ENCODE data around the gene AKAP6.

Gene AKAP6, protein sequence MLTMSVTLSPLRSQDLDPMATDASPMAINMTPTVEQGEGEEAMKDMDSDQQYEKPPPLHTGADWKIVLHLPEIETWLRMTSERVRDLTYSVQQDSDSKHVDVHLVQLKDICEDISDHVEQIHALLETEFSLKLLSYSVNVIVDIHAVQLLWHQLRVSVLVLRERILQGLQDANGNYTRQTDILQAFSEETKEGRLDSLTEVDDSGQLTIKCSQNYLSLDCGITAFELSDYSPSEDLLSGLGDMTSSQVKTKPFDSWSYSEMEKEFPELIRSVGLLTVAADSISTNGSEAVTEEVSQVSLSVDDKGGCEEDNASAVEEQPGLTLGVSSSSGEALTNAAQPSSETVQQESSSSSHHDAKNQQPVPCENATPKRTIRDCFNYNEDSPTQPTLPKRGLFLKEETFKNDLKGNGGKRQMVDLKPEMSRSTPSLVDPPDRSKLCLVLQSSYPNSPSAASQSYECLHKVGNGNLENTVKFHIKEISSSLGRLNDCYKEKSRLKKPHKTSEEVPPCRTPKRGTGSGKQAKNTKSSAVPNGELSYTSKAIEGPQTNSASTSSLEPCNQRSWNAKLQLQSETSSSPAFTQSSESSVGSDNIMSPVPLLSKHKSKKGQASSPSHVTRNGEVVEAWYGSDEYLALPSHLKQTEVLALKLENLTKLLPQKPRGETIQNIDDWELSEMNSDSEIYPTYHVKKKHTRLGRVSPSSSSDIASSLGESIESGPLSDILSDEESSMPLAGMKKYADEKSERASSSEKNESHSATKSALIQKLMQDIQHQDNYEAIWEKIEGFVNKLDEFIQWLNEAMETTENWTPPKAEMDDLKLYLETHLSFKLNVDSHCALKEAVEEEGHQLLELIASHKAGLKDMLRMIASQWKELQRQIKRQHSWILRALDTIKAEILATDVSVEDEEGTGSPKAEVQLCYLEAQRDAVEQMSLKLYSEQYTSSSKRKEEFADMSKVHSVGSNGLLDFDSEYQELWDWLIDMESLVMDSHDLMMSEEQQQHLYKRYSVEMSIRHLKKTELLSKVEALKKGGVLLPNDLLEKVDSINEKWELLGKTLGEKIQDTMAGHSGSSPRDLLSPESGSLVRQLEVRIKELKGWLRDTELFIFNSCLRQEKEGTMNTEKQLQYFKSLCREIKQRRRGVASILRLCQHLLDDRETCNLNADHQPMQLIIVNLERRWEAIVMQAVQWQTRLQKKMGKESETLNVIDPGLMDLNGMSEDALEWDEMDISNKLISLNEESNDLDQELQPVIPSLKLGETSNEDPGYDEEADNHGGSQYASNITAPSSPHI (N-terminal part only)

DNA sequence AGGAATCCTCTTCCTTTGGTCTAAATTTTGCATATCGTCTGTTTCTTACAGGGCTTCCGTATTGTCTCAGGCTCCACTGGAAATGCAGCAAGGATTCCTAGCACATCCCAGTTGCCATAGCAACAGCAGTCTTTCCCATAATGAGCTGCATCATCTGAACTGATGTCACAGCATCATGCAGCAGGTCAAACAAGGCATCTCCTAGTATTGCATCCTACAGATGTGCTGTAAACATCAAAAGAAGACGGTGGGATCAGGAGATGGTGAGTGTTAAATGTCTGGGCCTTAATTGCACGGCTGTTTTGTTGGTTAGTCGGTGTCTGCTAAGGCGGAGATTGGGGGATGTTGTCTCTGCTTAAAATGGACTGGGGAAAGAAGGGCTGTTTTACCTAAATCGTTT, at the start of gene AKAP6:
Gene AKAP6 (plus strand): TSS at position 153 of the 400 bp plus-strand sequence. CDS start 104,196 bp downstream, outside the sequence.
- no peak for ATAC-seq (replicated peaks; ENCODE audit: extremely low read depth, poor library complexity, severe bottlenecking)
- Mint-ChIP-seq H3K4me3 (no peak within 1 kb of the TSS), H3K27ac (ENCODE audit: low read depth) (no peak within 1 kb of the TSS), H3K9me3 (peaks cover 9% of the 10 kb centered on the region), H3K36me3 (ENCODE audit: insufficient read depth) (no peaks in the 10 kb centered on the region), H3K4me1 (no peaks in the 10 kb centered on the region), H3K27me3 (no peaks in the 10 kb centered on the region)
- no peak for DNase-seq (ENCODE audit: low spot score in 2 of 2)

DNA sequence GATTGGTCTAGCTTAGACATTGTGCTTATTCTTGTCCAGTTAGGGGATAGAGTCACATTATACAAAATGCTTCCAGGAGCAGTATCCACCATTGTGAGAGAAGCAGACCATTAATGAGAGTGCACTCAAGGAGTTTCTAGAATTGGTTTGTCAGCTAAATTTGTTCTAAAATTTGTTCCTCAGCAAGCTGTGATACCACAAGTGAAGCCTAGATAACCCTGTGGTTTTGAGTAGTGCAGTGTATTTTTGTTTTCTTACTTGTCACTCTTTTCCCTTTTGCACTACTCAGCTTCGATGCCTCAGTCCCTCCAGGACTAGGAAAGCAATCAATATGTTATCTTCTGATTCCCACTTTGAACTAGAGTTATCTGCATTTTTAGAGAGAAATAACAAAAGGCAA, 42.5 kb upstream of the AKAP6 start:
- Mint-ChIP-seq H3K4me3 (no peak overlapping the region), H3K9me3 (peaks cover 4% of the 10 kb centered on the region), H3K36me3 (ENCODE audit: insufficient read depth) (no peaks in the 10 kb centered on the region), H3K27ac (ENCODE audit: low read depth) (no peak overlapping the region), H3K27me3 (peaks cover 11% of the 10 kb centered on the region), H3K4me1 (no peaks in the 10 kb centered on the region)
- DNase-seq (ENCODE audit: low spot score in 2 of 2) (no peak), ATAC-seq (replicated peaks; ENCODE audit: extremely low read depth, poor library complexity, severe bottlenecking) (no peak)

- no peaks in the 10 kb centered on the region for H3K9me3 Mint-ChIP-seq
- no peaks in the 10 kb centered on the region for H3K4me1 Mint-ChIP-seq
- no peak for ATAC-seq (replicated peaks; ENCODE audit: extremely low read depth, poor library complexity, severe bottlenecking)
- H3K27me3 Mint-ChIP-seq, result no peaks in the 10 kb centered on the region
- no peak overlapping the region for H3K4me3 Mint-ChIP-seq
- no peaks in the 10 kb centered on the region for H3K36me3 Mint-ChIP-seq (ENCODE audit: insufficient read depth)
- no peak for DNase-seq (ENCODE audit: low spot score in 2 of 2)
- no peak overlapping the region for H3K27ac Mint-ChIP-seq (ENCODE audit: low read depth)
Measured at GRCh38 chr14:32296366-32296765, 32.7 kb upstream of the AKAP6 start.

GRCh38 chr14:32298346-32298745, 30.8 kb upstream of the AKAP6 start:
- no peaks in the 10 kb centered on the region for H3K4me1 Mint-ChIP-seq
- no peaks in the 10 kb centered on the region for H3K9me3 Mint-ChIP-seq
- H3K27ac Mint-ChIP-seq (ENCODE audit: low read depth), result no peak overlapping the region
- DNase-seq (ENCODE audit: low spot score in 2 of 2), result no peak
- no peak for ATAC-seq (replicated peaks; ENCODE audit: extremely low read depth, poor library complexity, severe bottlenecking)
- H3K36me3 Mint-ChIP-seq (ENCODE audit: insufficient read depth), result no peaks in the 10 kb centered on the region
- no peak overlapping the region for H3K4me3 Mint-ChIP-seq
- H3K27me3 Mint-ChIP-seq, result no peaks in the 10 kb centered on the region

DNA sequence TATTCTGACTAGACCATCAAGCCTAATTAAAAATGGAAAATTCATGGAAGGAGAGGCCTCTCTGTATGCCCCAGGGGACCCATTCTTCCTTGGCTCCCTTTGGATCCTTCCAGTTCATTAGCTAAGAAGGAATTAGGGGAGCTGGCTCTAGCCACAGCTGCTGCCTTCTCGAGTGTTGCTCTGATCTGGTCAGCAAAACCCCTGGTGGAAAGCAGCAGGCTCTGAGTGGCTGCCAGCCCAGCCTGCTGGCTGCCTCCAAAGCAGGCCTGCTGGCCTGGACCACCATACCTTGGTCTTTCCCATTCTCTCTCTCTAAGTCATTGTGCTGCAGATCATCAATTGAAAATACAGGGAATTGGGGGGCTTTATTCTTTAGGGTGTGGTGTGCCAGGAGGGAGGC, 29.0 kb upstream of the AKAP6 start:
- DNase-seq (ENCODE audit: low spot score in 2 of 2) (no peak), ATAC-seq (replicated peaks; ENCODE audit: extremely low read depth, poor library complexity, severe bottlenecking) (no peak)
- Mint-ChIP-seq H3K27ac (ENCODE audit: low read depth) (no peak overlapping the region), H3K4me1 (no peaks in the 10 kb centered on the region), H3K9me3 (no peaks in the 10 kb centered on the region), H3K27me3 (peaks cover 15% of the 10 kb centered on the region), H3K36me3 (ENCODE audit: insufficient read depth) (no peaks in the 10 kb centered on the region), H3K4me3 (no peak overlapping the region)

GRCh38 chr14:32303865-32304264, 25.2 kb upstream of the AKAP6 start:
- no peak overlapping the region for H3K4me3 Mint-ChIP-seq
- no peak overlapping the region for H3K27ac Mint-ChIP-seq (ENCODE audit: low read depth)
- no peaks in the 10 kb centered on the region for H3K36me3 Mint-ChIP-seq (ENCODE audit: insufficient read depth)
- no peaks in the 10 kb centered on the region for H3K4me1 Mint-ChIP-seq
- DNase-seq (ENCODE audit: low spot score in 2 of 2) (no peak), ATAC-seq (replicated peaks; ENCODE audit: extremely low read depth, poor library complexity, severe bottlenecking) (no peak)
- peaks cover 15% of the 10 kb centered on the region for H3K27me3 Mint-ChIP-seq
- H3K9me3 Mint-ChIP-seq, result no peaks in the 10 kb centered on the region

GRCh38 chr14:32304296-32304695, 24.8 kb upstream of the AKAP6 start:
- no peaks in the 10 kb centered on the region for H3K4me1 Mint-ChIP-seq
- H3K9me3 Mint-ChIP-seq, result no peaks in the 10 kb centered on the region
- no peak overlapping the region for H3K4me3 Mint-ChIP-seq
- no peak for ATAC-seq (replicated peaks; ENCODE audit: extremely low read depth, poor library complexity, severe bottlenecking)
- no peak for DNase-seq (ENCODE audit: low spot score in 2 of 2)
- peaks cover 15% of the 10 kb centered on the region for H3K27me3 Mint-ChIP-seq
- no peak overlapping the region for H3K27ac Mint-ChIP-seq (ENCODE audit: low read depth)
- H3K36me3 Mint-ChIP-seq (ENCODE audit: insufficient read depth), result no peaks in the 10 kb centered on the region

DNA sequence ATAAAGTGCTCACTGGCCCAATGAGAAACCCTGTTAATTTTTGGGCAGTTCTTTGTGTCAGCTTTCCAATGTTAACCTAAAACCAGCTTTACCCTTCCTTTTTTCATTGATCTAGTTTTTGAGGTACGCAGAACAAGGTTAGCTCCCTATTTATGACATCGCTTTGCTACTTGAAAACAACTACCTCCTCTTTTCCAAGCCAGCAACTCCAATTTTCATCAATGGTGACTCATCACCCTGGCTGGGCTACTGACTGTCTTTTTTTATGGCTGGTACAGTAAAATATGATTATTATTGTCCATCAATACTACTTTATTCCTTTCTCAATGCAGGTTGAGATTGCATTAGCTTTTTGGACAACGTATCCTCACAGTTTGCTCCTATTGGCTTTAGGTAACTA, 22.5 kb upstream of the AKAP6 start:
- Mint-ChIP-seq H3K27ac (ENCODE audit: low read depth) (no peak overlapping the region), H3K27me3 (peaks cover 27% of the 10 kb centered on the region), H3K9me3 (no peaks in the 10 kb centered on the region), H3K36me3 (ENCODE audit: insufficient read depth) (no peaks in the 10 kb centered on the region), H3K4me1 (no peaks in the 10 kb centered on the region), H3K4me3 (no peak overlapping the region)
- DNase-seq (ENCODE audit: low spot score in 2 of 2) (no peak), ATAC-seq (replicated peaks; ENCODE audit: extremely low read depth, poor library complexity, severe bottlenecking) (no peak)

- no peaks in the 10 kb centered on the region for H3K4me1 Mint-ChIP-seq
- no peak overlapping the region for H3K27ac Mint-ChIP-seq (ENCODE audit: low read depth)
- H3K36me3 Mint-ChIP-seq (ENCODE audit: insufficient read depth), result no peaks in the 10 kb centered on the region
- H3K4me3 Mint-ChIP-seq, result no peak overlapping the region
- no peaks in the 10 kb centered on the region for H3K9me3 Mint-ChIP-seq
- peaks cover 31% of the 10 kb centered on the region for H3K27me3 Mint-ChIP-seq
- DNase-seq (ENCODE audit: low spot score in 2 of 2), result no peak
- no peak for ATAC-seq (replicated peaks; ENCODE audit: extremely low read depth, poor library complexity, severe bottlenecking)
Measured at GRCh38 chr14:32307881-32308582, 21.1 kb upstream of the AKAP6 start.

DNA sequence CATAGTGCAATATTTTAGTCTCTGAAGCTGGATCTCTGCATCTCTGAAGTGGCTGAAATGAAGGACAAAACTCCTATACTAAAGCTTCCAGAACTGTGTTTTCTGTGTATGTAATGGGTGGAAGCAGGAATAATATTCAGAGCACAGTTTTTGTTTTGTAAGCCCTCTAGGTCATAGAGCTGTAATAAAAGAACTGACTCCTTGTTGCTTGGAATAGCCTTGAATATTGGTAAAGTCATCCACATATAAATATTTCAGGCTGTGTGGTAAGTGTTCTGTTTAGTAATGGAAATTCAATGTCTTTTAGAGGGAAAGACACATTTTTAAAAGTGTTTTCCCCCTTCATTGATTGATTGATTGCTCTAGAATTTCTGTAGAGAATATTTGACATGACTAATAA, 18.2 kb upstream of the AKAP6 start:
- no peak overlapping the region for H3K27ac Mint-ChIP-seq (ENCODE audit: low read depth)
- no peak for DNase-seq (ENCODE audit: low spot score in 2 of 2)
- no peak for ATAC-seq (replicated peaks; ENCODE audit: extremely low read depth, poor library complexity, severe bottlenecking)
- peaks cover 17% of the 10 kb centered on the region for H3K27me3 Mint-ChIP-seq
- no peaks in the 10 kb centered on the region for H3K4me1 Mint-ChIP-seq
- H3K36me3 Mint-ChIP-seq (ENCODE audit: insufficient read depth), result no peaks in the 10 kb centered on the region
- H3K9me3 Mint-ChIP-seq, result no peaks in the 10 kb centered on the region
- H3K4me3 Mint-ChIP-seq, result no peak overlapping the region

- Mint-ChIP-seq H3K4me3 (no peak overlapping the region), H3K4me1 (no peaks in the 10 kb centered on the region), H3K9me3 (no peaks in the 10 kb centered on the region), H3K27me3 (peaks cover 17% of the 10 kb centered on the region), H3K36me3 (ENCODE audit: insufficient read depth) (no peaks in the 10 kb centered on the region), H3K27ac (ENCODE audit: low read depth) (no peak overlapping the region)
- no peak for ATAC-seq (replicated peaks; ENCODE audit: extremely low read depth, poor library complexity, severe bottlenecking)
- no peak for DNase-seq (ENCODE audit: low spot score in 2 of 2)
Measured at GRCh38 chr14:32311294-32312009, 17.6 kb upstream of the AKAP6 start.
